OCI-LY7 (cell line): ENCODE results near the gene MS4A18. TPM values are rescaled to one million over a fixed set of nuclear protein-coding genes. Genes with fewer than 3 reads are reported as not detected.
"Not testable (repeated sequence)": the region's sequence is repeated elsewhere in the genome, so short reads cannot be mapped to it uniquely, and the experiment has no call there.

Experiments
- BruUV-seq: library from RNA; stranded (reverse); fragments of 400-500 nt; replicated peaks from 2 replicates; lab custom pipeline; 2021; lab: Mats Ljungman, UMichigan
- CTCF ChIA-PET: fragments of 300-600 bp; sonication (Branson Sonifier 250); formaldehyde crosslinking; loops from one replicate; lab custom pipeline; 2022; ENCODE audit warnings: antibody characterized with exemption; ENCODE audit not compliant: unreplicated experiment; lab: Charles Lee
- POLR2A ChIA-PET: fragments of 300-600 bp; sonication (Branson Sonifier 250); formaldehyde crosslinking; loops from one replicate; lab custom pipeline; 2022; ENCODE audit warnings: antibody characterized with exemption; lab: Charles Lee
- DNase-seq: peaks from one replicate; pipeline ENCODE4 v3.0.0-alpha.2; 2015; ENCODE audit warnings: low spot score
- H2AFZ ChIP-seq: fragments of 200-600 bp; sonication (generic), shearing (Covaris generic); 2 replicates; pipeline ENCODE4 v1.6.1; 2014; ENCODE audit warnings: mild to moderate bottlenecking, antibody characterized with exemption, low read length, moderate library complexity
- H3K27ac ChIP-seq: fragments of 200-600 bp; sonication (generic); 2 replicates; pipeline ENCODE4 v1.5.1; 2014; ENCODE audit warnings: mixed run types, low read depth, mild to moderate bottlenecking, moderate library complexity, low read length, inconsistent platforms; ENCODE audit not compliant: poor library complexity, severe bottlenecking
- H3K36me3 ChIP-seq: fragments of 200-600 bp; sonication (generic); 2 replicates; pipeline ENCODE4 v1.6.1; 2014; ENCODE audit warnings: mild to moderate bottlenecking, antibody characterized with exemption, low read length, moderate library complexity, mixed read lengths; ENCODE audit not compliant: insufficient read depth
- H3K4me1 ChIP-seq: fragments of 200-600 bp; sonication (generic); 2 replicates; pipeline ENCODE4 v1.5.1; 2014; ENCODE audit warnings: mild to moderate bottlenecking, low read length; ENCODE audit not compliant: insufficient read depth, poor library complexity, severe bottlenecking
- H3K4me2 ChIP-seq: fragments of 200-600 bp; sonication (generic); 2 replicates; pipeline ENCODE4 v1.6.1; 2014; ENCODE audit warnings: mild to moderate bottlenecking, low read length
- H3K4me3 ChIP-seq: fragments of 200-600 bp; sonication (generic); 2 replicates; pipeline ENCODE4 v1.5.1; 2014; ENCODE audit warnings: mild to moderate bottlenecking, low read depth, low read length; ENCODE audit not compliant: poor library complexity, severe bottlenecking
- H3K79me2 ChIP-seq: fragments of 200-600 bp; sonication (generic); 2 replicates; pipeline ENCODE4 v1.6.1; 2016; ENCODE audit warnings: low read depth, mild to moderate bottlenecking, low read length, moderate library complexity, mixed read lengths; ENCODE audit not compliant: insufficient read depth
- H3K9me2 ChIP-seq: fragments of 200-600 bp; sonication (generic); 2 replicates; pipeline ENCODE4 v1.6.1; 2016; ENCODE audit warnings: mild to moderate bottlenecking, low read length, mixed read lengths; ENCODE audit not compliant: insufficient read depth
- H3K9me3 ChIP-seq: fragments of 200-600 bp; sonication (generic); 2 replicates; pipeline ENCODE4 v1.6.1; 2014; ENCODE audit warnings: mild to moderate bottlenecking, mixed run types, low read length, mixed read lengths
- H4K20me1 ChIP-seq: fragments of 200-600 bp; sonication (generic); 2 replicates; pipeline ENCODE4 v1.6.1; 2014; ENCODE audit warnings: mild to moderate bottlenecking, antibody characterized with exemption, low read length, moderate library complexity, mixed read lengths; ENCODE audit not compliant: insufficient read depth
- CTCF ChIP-seq: fragments of 200-600 bp; sonication (generic); conservative IDR thresholded peaks from 2 replicates; pipeline ENCODE4 v1.5.1; 2014; ENCODE audit warnings: mild to moderate bottlenecking, antibody characterized with exemption, low read length, moderate library complexity, mixed read lengths
- EZH2phosphoT487 ChIP-seq: fragments of 200-600 bp; sonication (generic); IDR thresholded peaks from 2 replicates; pipeline ENCODE4 v1.6.1; 2018; ENCODE audit warnings: low read depth, borderline replicate concordance, mild to moderate bottlenecking, mixed run types, antibody characterized with exemption, low read length, moderate library complexity, mixed read lengths
- intact Hi-C: fragments of 100-400 bp; cut with micrococcal nuclease; formaldehyde crosslinking; loops from one replicate; pipeline ENCODE4 v1.10.0; 2022; ENCODE audit not compliant: unreplicated experiment
- total RNA-seq, 2 experiments: library from RNA; depleted of rRNA in 1 of 2; stranded (reverse); fragments of >200 nt in 1 of 2; shearing (Covaris generic) in 1 of 2; gene quantifications; 2 replicates each; pipeline ENCODE4 v1.2.3, GENCODE V29; 2014 to 2022

Gene MS4A18
- total RNA-seq, 2 experiments from 2014 or later = not detected

- H4K20me1 ChIP-seq = no peaks in the 10 kb centered on the region
- H3K27ac ChIP-seq = no peak overlapping the region
- intact Hi-C loops = no loop called here
- CTCF ChIA-PET = no interaction called here
- BruUV-seq = no TSS peak
- H3K4me1 ChIP-seq = no peaks in the 10 kb centered on the region
- DNase-seq = no peak
- H3K79me2 ChIP-seq = no peaks in the 10 kb centered on the region
- no peaks in the 10 kb centered on the region for H3K9me2 ChIP-seq
- H3K4me3 ChIP-seq = no peak overlapping the region
- POLR2A ChIA-PET = interaction anchor here (0.6 to 0.9 kb wide), 4 partner anchors 26 to 418 kb away, joined by 3 to 6 read pairs (median 4); no protein-coding TSS in a partner anchor
- H3K4me2 ChIP-seq = no peak overlapping the region
- TF ChIP-seq EZH2phosphoT487 (no peak), CTCF (no peak)
- no peaks in the 10 kb centered on the region for H3K36me3 ChIP-seq
- no peaks in the 10 kb centered on the region for H3K9me3 ChIP-seq
- no peak overlapping the region for H2AFZ ChIP-seq
Observed at GRCh38 chr11:60706931-60707330, 17.6 kb upstream of the MS4A18 start.

DNA sequence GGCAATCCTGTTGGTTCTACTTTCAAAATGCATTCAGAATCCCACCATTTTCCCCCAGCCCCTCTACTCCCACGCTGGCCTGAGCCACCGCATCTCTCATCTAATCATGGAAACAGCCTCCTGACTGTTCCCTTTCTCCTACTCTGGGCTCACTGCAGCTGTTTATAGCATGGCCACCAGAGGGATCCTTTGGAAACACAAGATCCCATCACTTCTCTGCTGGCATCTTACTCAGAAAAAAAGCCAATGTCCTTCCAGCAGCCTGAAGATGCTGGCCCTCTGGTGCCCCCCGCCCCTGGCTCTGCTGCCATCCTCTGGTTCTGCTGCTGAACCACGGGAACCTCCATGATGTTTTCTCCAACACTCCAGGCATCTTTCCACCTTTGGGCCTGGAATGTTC lies 14.0 kb upstream of the MS4A18 start:
- Histone ChIP-seq H3K4me3 (no peak overlapping the region), H4K20me1 (no peaks in the 10 kb centered on the region), H3K9me3 (no peaks in the 10 kb centered on the region), H3K4me2 (no peak overlapping the region), H3K9me2 (no peaks in the 10 kb centered on the region), H3K27ac (no peak overlapping the region), H3K4me1 (no peaks in the 10 kb centered on the region), H2AFZ (no peak overlapping the region), H3K79me2 (no peaks in the 10 kb centered on the region), H3K36me3 (no peaks in the 10 kb centered on the region)
- no peak for TF ChIP-seq EZH2phosphoT487
- CTCF ChIA-PET = no interaction called here
- intact Hi-C loops = no loop called here
- DNase-seq = no peak
- POLR2A ChIA-PET = no interaction called here
- no TSS peak for BruUV-seq

DNA sequence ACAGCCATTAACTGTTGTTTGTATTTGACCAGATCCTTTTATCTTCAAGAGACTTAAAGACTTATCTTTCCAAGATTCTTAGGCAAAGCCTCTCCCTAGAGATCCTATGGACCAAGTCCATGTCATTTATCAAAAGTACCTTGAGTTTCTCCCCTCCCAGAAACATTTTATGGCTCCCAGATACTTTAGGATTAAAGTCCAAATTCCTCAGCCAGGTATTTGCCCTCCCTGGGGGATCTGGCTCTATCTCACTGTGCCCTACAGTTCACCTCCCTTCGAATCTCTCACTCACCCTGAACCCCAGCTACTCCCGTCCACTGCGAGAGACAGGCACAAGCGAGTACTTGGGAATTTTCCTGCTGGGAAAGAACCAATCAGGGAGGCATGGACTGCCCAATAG lies 13.2 kb upstream of the MS4A18 start:
- Histone ChIP-seq H4K20me1 (no peaks in the 10 kb centered on the region), H3K36me3 (no peaks in the 10 kb centered on the region)
- POLR2A ChIA-PET = no interaction called here

DNA sequence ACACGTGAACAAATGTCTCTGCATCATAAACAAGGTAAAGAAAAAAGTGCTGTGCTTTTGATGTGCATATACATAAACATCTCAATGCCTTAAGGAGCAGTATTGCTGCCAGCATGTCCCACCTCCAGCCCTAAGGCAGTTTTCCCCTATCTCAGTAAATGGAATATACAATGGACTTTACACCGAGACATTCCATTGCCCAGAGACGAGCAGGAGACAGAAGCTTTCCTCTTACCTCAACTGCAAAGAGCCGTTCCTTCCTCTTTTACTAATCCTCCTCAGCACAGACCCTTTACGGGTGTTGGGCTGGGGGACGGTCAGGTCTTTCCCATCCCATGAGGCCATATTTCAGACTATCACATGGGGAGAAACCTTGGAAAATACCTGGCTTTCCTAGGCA lies 11.1 kb upstream of the MS4A18 start:
- H3K79me2 ChIP-seq, H3K4me2 ChIP-seq, H3K27ac ChIP-seq, H3K36me3 ChIP-seq, H3K4me1 ChIP-seq, H4K20me1 ChIP-seq, H3K4me3 ChIP-seq, DNase-seq, H3K9me3 ChIP-seq, H2AFZ ChIP-seq, H3K9me2 ChIP-seq, intact Hi-C loops, POLR2A ChIA-PET, CTCF ChIA-PET, BruUV-seq: not testable (repeated sequence)

More for the DNA sequence above, 13.2 kb upstream of the MS4A18 start:
- Histone ChIP-seq H2AFZ (no peak overlapping the region), H3K9me3 (no peaks in the 10 kb centered on the region), H3K9me2 (no peaks in the 10 kb centered on the region), H3K4me2 (no peak overlapping the region), H3K27ac (no peak overlapping the region), H3K4me3 (no peak overlapping the region), H3K4me1 (no peaks in the 10 kb centered on the region), H3K79me2 (no peaks in the 10 kb centered on the region)
- intact Hi-C loops = no loop called here
- TF ChIP-seq EZH2phosphoT487 = no peak
- TF ChIP-seq CTCF = no peak
- CTCF ChIA-PET = no interaction called here
- DNase-seq = no peak
- BruUV-seq = no TSS peak
